Mesenchymal stem cell (in vitro differentiated cells and primary cell): Measurements from ENCODE around the gene ANKRD62. TPM values are rescaled to one million over a fixed set of nuclear protein-coding genes. Genes with fewer than 3 reads are reported as not detected.

Experiments
- DNase-seq: peaks from one replicate; pipeline ENCODE4 v3.0.0-alpha.2; 2013
- H2AFZ ChIP-seq: one replicate; pipeline ENCODE4 v1.6.1; 2013; ENCODE audit warnings: low read depth, mild to moderate bottlenecking, control low read depth, inconsistent platforms, low read length, moderate library complexity
- H2AK5ac ChIP-seq: 2 replicates; pipeline ENCODE4 v1.6.1; 2013; ENCODE audit warnings: low read length, moderate library complexity, mild to moderate bottlenecking, inconsistent platforms; ENCODE audit not compliant: severe bottlenecking
- H2BK120ac ChIP-seq: one replicate; pipeline ENCODE4 v1.6.1; 2013; ENCODE audit warnings: low read depth, mild to moderate bottlenecking, inconsistent platforms, low read length, moderate library complexity
- H2BK12ac ChIP-seq, 2 experiments: one replicate each; pipeline ENCODE4 v1.6.1; 2013; ENCODE audit warnings: inconsistent platforms in 2 of 2, low read length in 2 of 2, mild to moderate bottlenecking in 2 of 2, moderate library complexity in 2 of 2, control low read depth in 1 of 2
- H2BK15ac ChIP-seq: one replicate; pipeline ENCODE4 v1.6.1; 2013; ENCODE audit warnings: mild to moderate bottlenecking, low read depth, inconsistent platforms; ENCODE audit not compliant: poor library complexity, severe bottlenecking
- H2BK5ac ChIP-seq: 2 replicates; pipeline ENCODE4 v1.6.1; 2013; ENCODE audit warnings: low read depth, mild to moderate bottlenecking, low read length, control low read depth, inconsistent platforms; ENCODE audit not compliant: poor library complexity, severe bottlenecking
- H3K14ac ChIP-seq, 2 experiments: one replicate each; pipeline ENCODE4 v1.6.1; 2013; ENCODE audit warnings: inconsistent platforms in 2 of 2, low read length in 2 of 2, control low read depth in 1 of 2, mild to moderate bottlenecking in 1 of 2, moderate library complexity in 1 of 2
- H3K18ac ChIP-seq, 2 experiments: one replicate each; pipeline ENCODE4 v1.6.1; 2013; ENCODE audit warnings: inconsistent platforms in 2 of 2, low read length in 2 of 2, control low read depth in 1 of 2, low read depth in 1 of 2, mild to moderate bottlenecking in 1 of 2
- H3K23ac ChIP-seq, 2 experiments: one replicate each; pipeline ENCODE4 v1.6.1; 2013; ENCODE audit warnings: inconsistent platforms in 2 of 2, low read length in 2 of 2, mild to moderate bottlenecking in 2 of 2, moderate library complexity in 2 of 2, control low read depth in 1 of 2
- H3K27ac ChIP-seq: 2 replicates; pipeline ENCODE4 v1.5.1; 2013; ENCODE audit warnings: mild to moderate bottlenecking, moderate library complexity, low read length, control low read depth, inconsistent platforms; ENCODE audit not compliant: poor library complexity, severe bottlenecking
- H3K27me3 ChIP-seq, 2 experiments: 2 replicates each; pipeline versions ENCODE4 v1.6.1 to v1.7.0; 2013; ENCODE audit warnings: low read length in 2 of 2, mild to moderate bottlenecking in 2 of 2, moderate library complexity in 2 of 2, control low read depth in 1 of 2, inconsistent platforms in 1 of 2; ENCODE audit not compliant: control insufficient read depth in 1 of 2, insufficient read depth in 1 of 2
- H3K36me3 ChIP-seq, 2 experiments: 2 replicates each; pipeline versions ENCODE4 v1.6.1 to v1.7.0; 2013; ENCODE audit warnings: low read length in 2 of 2, control low read depth in 1 of 2, inconsistent platforms in 1 of 2, low read depth in 1 of 2, mild to moderate bottlenecking in 1 of 2; ENCODE audit not compliant: insufficient read depth in 2 of 2, control insufficient read depth in 1 of 2
- H3K4ac ChIP-seq, 2 experiments: one replicate each; pipeline ENCODE4 v1.6.1; 2013; ENCODE audit warnings: inconsistent platforms in 2 of 2, low read length in 2 of 2, mild to moderate bottlenecking in 2 of 2, moderate library complexity in 2 of 2, control low read depth in 1 of 2, low read depth in 1 of 2
- H3K4me1 ChIP-seq: 2 replicates; pipeline ENCODE4 v1.6.1; 2013; ENCODE audit warnings: low read depth, low read length, control low read depth; ENCODE audit not compliant: control insufficient read depth, insufficient read depth
- H3K4me2 ChIP-seq: 2 replicates; pipeline ENCODE4 v1.6.1; 2013; ENCODE audit warnings: low read length, mild to moderate bottlenecking, inconsistent platforms; ENCODE audit not compliant: poor library complexity, severe bottlenecking
- H3K4me3 ChIP-seq, 2 experiments: 2 replicates each; pipeline versions ENCODE4 v1.5.1 to v1.7.0; 2013; ENCODE audit warnings: low read length in 2 of 2, mild to moderate bottlenecking in 2 of 2, control low read depth in 1 of 2, low read depth in 1 of 2; ENCODE audit not compliant: insufficient read depth in 1 of 2
- H3K79me1 ChIP-seq: replicated peaks from 2 replicates; pipeline ENCODE4 v1.6.1; 2013; ENCODE audit warnings: mild to moderate bottlenecking, control low read depth, low read length, inconsistent platforms; ENCODE audit not compliant: poor library complexity, severe bottlenecking
- H3K9ac ChIP-seq: 2 replicates; pipeline ENCODE4 v1.7.0; 2013; ENCODE audit warnings: mild to moderate bottlenecking, low read length, moderate library complexity
- H3K9me3 ChIP-seq: 2 replicates; pipeline ENCODE4 v1.7.0; 2013; ENCODE audit warnings: mild to moderate bottlenecking, low read length; ENCODE audit not compliant: control insufficient read depth
- H4K8ac ChIP-seq: one replicate; pipeline ENCODE4 v1.6.1; 2013; ENCODE audit warnings: inconsistent platforms, mild to moderate bottlenecking, low read length, moderate library complexity
- H4K91ac ChIP-seq: one replicate; pipeline ENCODE4 v1.6.1; 2013; ENCODE audit warnings: mild to moderate bottlenecking, low read length, inconsistent platforms
- whole genome bisulfite sequencing: methylation state at CpG from one replicate; pipeline ENCODE4 v1.1.7; 2013; ENCODE audit warnings: mixed read lengths; 5-methylcytosine and 5-hydroxymethylcytosine counted together
- polyA plus RNA-seq, 2 experiments: library from polyadenylated mRNA; stranded (reverse); fragments of 200-250 nt; gene quantifications; one replicate each; pipeline ENCODE4 v1.2.3, GENCODE V29; 2013

ANKRD62 gene
- not detected for polyA plus RNA-seq (2013, experiment 1 of 2)
- polyA plus RNA-seq (2013, experiment 2 of 2): not detected

GRCh38 chr18:12093520-12094257 is at the start of gene ANKRD62:
Gene ANKRD62, plus strand, starts transcription at chr18:12093843. Its CDS starts 175 bp downstream, at chr18:12094018.
- no peak within 1 kb of the TSS for H3K27ac ChIP-seq
- no peak within 1 kb of the TSS for H2BK120ac ChIP-seq
- no peak within 1 kb of the TSS for H3K4ac ChIP-seq
- no peak within 1 kb of the TSS for H3K18ac ChIP-seq
- no peak within 1 kb of the TSS for H2AFZ ChIP-seq
- peak within 1 kb of the TSS; percentile 15 for H4K91ac ChIP-seq
- H3K27me3 ChIP-seq: no peaks in the 10 kb centered on the region
- peaks cover 3% of the 10 kb centered on the region for H3K4me1 ChIP-seq
- no peak within 1 kb of the TSS for H2BK12ac ChIP-seq
- H3K4me2 ChIP-seq: no peak within 1 kb of the TSS
- H2BK5ac ChIP-seq: no peak within 1 kb of the TSS
- no peak within 1 kb of the TSS for H3K23ac ChIP-seq
- no peak within 1 kb of the TSS for H2BK15ac ChIP-seq
- no peaks in the 10 kb centered on the region for H3K79me1 ChIP-seq
- peak within 1 kb of the TSS in 1 of 2 experiments; percentile 35 for H3K4me3 ChIP-seq
- H3K36me3 ChIP-seq: no peaks in the 10 kb centered on the region
- 95% methylated on average over 46 of the region's 50 CpGs for WGBS
- H3K9ac ChIP-seq: no peak within 1 kb of the TSS
- H2AK5ac ChIP-seq: no peak within 1 kb of the TSS
- no peak for DNase-seq
- no peak within 1 kb of the TSS for H3K14ac ChIP-seq
- no peak within 1 kb of the TSS for H4K8ac ChIP-seq
- no peaks in the 10 kb centered on the region for H3K9me3 ChIP-seq

DNA sequence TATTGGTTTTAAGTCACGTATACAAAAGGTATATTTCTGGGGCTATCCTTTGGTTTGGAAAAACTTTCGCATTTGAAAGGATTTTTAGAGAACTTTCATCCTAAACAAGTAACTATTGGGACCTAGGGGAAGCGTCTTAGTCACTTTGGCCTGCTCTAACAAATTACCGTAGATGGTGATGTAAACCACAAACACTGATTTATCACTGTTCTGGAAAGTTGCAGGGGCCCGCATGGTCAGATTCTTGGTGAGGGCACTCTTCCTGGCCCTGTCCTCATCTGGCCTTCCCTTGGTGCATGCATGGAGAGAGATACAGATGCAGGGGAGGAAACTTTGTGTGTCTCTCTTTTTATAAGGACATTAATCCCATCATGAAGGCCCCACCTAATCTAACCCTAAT is 49.1 kb upstream of the ANKRD62 start:
- Histone ChIP-seq H3K23ac (no peak overlapping the region), H3K27ac (no peak overlapping the region), H2BK15ac (no peak overlapping the region), H2BK12ac (no peak overlapping the region), H4K91ac (no peak overlapping the region), H3K9ac (no peak overlapping the region), H4K8ac (no peak overlapping the region), H3K27me3 (no peaks in the 10 kb centered on the region), H2BK5ac (no peak overlapping the region), H3K79me1 (no peaks in the 10 kb centered on the region), H3K4me1 (peaks cover 22% of the 10 kb centered on the region), H3K18ac (no peak overlapping the region), H3K14ac (no peak overlapping the region), H2AK5ac (peak overlapping the region; percentile 13), H3K36me3 (no peaks in the 10 kb centered on the region), H3K4ac (no peak overlapping the region), H3K9me3 (no peaks in the 10 kb centered on the region), H3K4me2 (no peak overlapping the region), H2AFZ (no peak overlapping the region), H3K4me3 (no peak overlapping the region), H2BK120ac (no peak overlapping the region)
- 55% methylated on average over 5 of the region's 5 CpGs for WGBS
- DNase-seq: peak; percentile 54

- Histone ChIP-seq H3K79me1 (no peaks in the 10 kb centered on the region), H3K9me3 (no peaks in the 10 kb centered on the region), H4K91ac (peak overlapping the region; percentile 85), H2BK120ac (no peak overlapping the region), H3K4me3 (no peak overlapping the region), H4K8ac (peak overlapping the region; percentile 35), H3K36me3 (no peaks in the 10 kb centered on the region), H3K23ac (no peak overlapping the region), H2AK5ac (peak overlapping the region; percentile 67), H3K27ac (no peak overlapping the region), H3K4me2 (no peak overlapping the region), H2BK15ac (no peak overlapping the region), H2BK12ac (peak overlapping the region; percentile 18 to 70), H3K4me1 (peaks cover 20% of the 10 kb centered on the region), H2BK5ac (no peak overlapping the region), H2AFZ (no peak overlapping the region), H3K9ac (no peak overlapping the region), H3K27me3 (no peaks in the 10 kb centered on the region), H3K18ac (peak overlapping the region; percentile 38 to 54), H3K4ac (no peak overlapping the region), H3K14ac (peak overlapping the region in 1 of 2 experiments; percentile 80)
- WGBS: 87% methylated on average over 15 of the region's 15 CpGs
- DNase-seq: no peak
Observed at GRCh38 chr18:12046046-12046750, 47.4 kb upstream of the ANKRD62 start.

DNA sequence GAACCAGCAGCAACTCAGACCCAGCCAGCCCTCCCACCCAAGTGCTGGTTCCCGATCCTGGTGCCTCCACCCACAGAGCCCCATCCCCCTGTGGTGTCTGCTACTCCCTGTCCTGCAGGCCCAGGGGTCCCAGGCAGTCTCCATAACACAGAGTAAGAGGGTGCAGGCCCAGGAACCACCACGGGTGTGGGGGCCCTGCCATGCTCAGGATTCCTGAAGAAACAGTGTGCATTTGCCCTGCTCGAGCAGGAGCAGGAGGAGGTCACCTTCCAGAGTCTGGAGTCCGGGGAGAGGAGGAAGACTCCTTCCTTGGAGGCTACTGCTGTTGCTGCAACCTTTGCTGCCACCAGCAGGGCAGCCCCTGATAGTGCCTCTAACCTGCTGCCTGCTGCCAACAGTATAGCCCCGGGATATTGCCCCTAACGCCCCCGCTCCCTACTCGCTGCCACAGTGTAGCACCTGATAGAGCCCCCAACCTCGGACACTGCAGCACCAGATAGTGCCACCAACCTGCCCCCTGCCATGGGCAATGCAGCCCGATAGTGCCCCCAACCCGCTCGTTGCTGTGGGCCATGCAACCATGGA is 46.8 kb upstream of the ANKRD62 start:
- Histone ChIP-seq H3K23ac (no peak overlapping the region), H3K14ac (peak overlapping the region in 1 of 2 experiments; percentile 6), H3K27me3 (no peaks in the 10 kb centered on the region), H3K79me1 (no peaks in the 10 kb centered on the region), H3K27ac (no peak overlapping the region), H2BK15ac (no peak overlapping the region), H2AK5ac (no peak overlapping the region), H3K4me2 (no peak overlapping the region), H3K36me3 (no peaks in the 10 kb centered on the region), H4K91ac (no peak overlapping the region), H2BK5ac (no peak overlapping the region), H3K4me3 (no peak overlapping the region), H4K8ac (no peak overlapping the region), H3K4me1 (peaks cover 19% of the 10 kb centered on the region), H3K4ac (peak overlapping the region in 1 of 2 experiments; percentile 3), H2AFZ (no peak overlapping the region), H3K18ac (peak overlapping the region in 1 of 2 experiments; percentile 14), H2BK120ac (no peak overlapping the region), H3K9ac (no peak overlapping the region), H2BK12ac (peak overlapping the region in 1 of 2 experiments; percentile 70), H3K9me3 (no peaks in the 10 kb centered on the region)
- 82% methylated on average over 12 of the region's 12 CpGs for WGBS
- DNase-seq: no peak
